Brain microvascular endothelial cell (primary cell): Measurements from ENCODE around the gene TBL1X.

ENCODE experiments used
- DNase-seq: peaks from one replicate; pipeline ENCODE4 v3.0.0-alpha.2; 2020
- H3K27ac ChIP-seq: fragments of 250-450 bp; sonication (Bioruptor Pico); 2 replicates; pipeline ENCODE4 v1.5.1; 2020; ENCODE audit warnings: mild to moderate bottlenecking, moderate library complexity
- H3K27me3 ChIP-seq: fragments of 250-450 bp; sonication (Bioruptor Pico); replicated peaks from 2 replicates; pipeline ENCODE4 v1.5.1; 2020; ENCODE audit warnings: mild to moderate bottlenecking
- H3K36me3 ChIP-seq: fragments of 250-450 bp; sonication (Bioruptor Pico); replicated peaks from 2 replicates; pipeline ENCODE4 v1.5.1; 2020; ENCODE audit warnings: mild to moderate bottlenecking
- H3K4me3 ChIP-seq: 2 replicates; pipeline ENCODE4 v1.5.1; 2011; ENCODE audit warnings: low read depth, mild to moderate bottlenecking, control low read depth, low read length, moderate library complexity
- CTCF ChIP-seq: IDR thresholded peaks from 2 replicates; pipeline ENCODE4 v1.5.1; 2011; ENCODE audit warnings: low read depth, mild to moderate bottlenecking, moderate library complexity, low read length, control low read depth, inconsistent platforms; ENCODE audit errors: missing control alignments
- in situ Hi-C: cut with HindIII; loops from 2 replicates; pipeline ENCODE4 v1.10.0; 2017; ENCODE audit warnings: low sequenced_read_pairs, low pct_ligation_motif_present

Gene TBL1X

GRCh38 chrX:9730078-9730477 lies 265.2 kb downstream of the TBL1X start:
- no peak overlapping the region for H3K27ac ChIP-seq
- H3K27me3 ChIP-seq = no peaks in the 10 kb centered on the region
- no peak for DNase-seq
- no peak overlapping the region for H3K4me3 ChIP-seq
- in situ Hi-C loops = no loop called here
- H3K36me3 ChIP-seq = no peaks in the 10 kb centered on the region
- TF ChIP-seq CTCF = no peak

- H3K4me3 ChIP-seq = no peak overlapping the region
- in situ Hi-C loops = no loop called here
- TF ChIP-seq CTCF = no peak
- no peaks in the 10 kb centered on the region for H3K36me3 ChIP-seq
- no peaks in the 10 kb centered on the region for H3K27me3 ChIP-seq
- H3K27ac ChIP-seq = no peak overlapping the region
- DNase-seq = no peak
Measured at GRCh38 chrX:9730752-9731151, 265.9 kb downstream of the TBL1X start.

GRCh38 chrX:9737363-9737762 lies 272.5 kb downstream of the TBL1X start:
- in situ Hi-C loops = no loop called here
- no peak for DNase-seq
- TF ChIP-seq CTCF = no peak
- Histone ChIP-seq H3K36me3 (no peaks in the 10 kb centered on the region), H3K27ac (no peak overlapping the region), H3K4me3 (no peak overlapping the region), H3K27me3 (no peaks in the 10 kb centered on the region)

- in situ Hi-C loops = no loop called here
- Histone ChIP-seq H3K27me3 (no peaks in the 10 kb centered on the region), H3K27ac (no peak overlapping the region), H3K4me3 (no peak overlapping the region), H3K36me3 (no peaks in the 10 kb centered on the region)
- DNase-seq = no peak
- no peak for TF ChIP-seq CTCF
Measured at GRCh38 chrX:9738151-9738550, 273.3 kb downstream of the TBL1X start.

GRCh38 chrX:9739130-9739529 lies 274.3 kb downstream of the TBL1X start:
- Histone ChIP-seq H3K4me3 (no peak overlapping the region), H3K27me3 (no peaks in the 10 kb centered on the region), H3K27ac (no peak overlapping the region), H3K36me3 (no peaks in the 10 kb centered on the region)
- TF ChIP-seq CTCF = no peak
- DNase-seq = no peak
- in situ Hi-C loops = no loop called here

GRCh38 chrX:9745417-9746115 lies 280.7 kb downstream of the TBL1X start:
- Histone ChIP-seq H3K4me3 (no peak overlapping the region), H3K27me3 (no peaks in the 10 kb centered on the region), H3K27ac (peak overlapping the region; percentile 96), H3K36me3 (no peaks in the 10 kb centered on the region)
- TF ChIP-seq CTCF = no peak
- peak; percentile 47 for DNase-seq
- in situ Hi-C loops = no loop called here
